ENCODE results near the gene BSDC1.

BSDC1 gene

GRCh38 chr1:32329931-32330466 is 64.2 kb downstream of the BSDC1 start:
- no peaks in the 10 kb centered on the region for H3K27me3 ChIP-seq (replicated peaks in 2 of 5; ENCODE audit: control insufficient read depth in 4 of 5, insufficient read depth in 5 of 5, low read length in 4 of 5)
- WGBS (ENCODE audit: insufficient coverage): 96% methylated on average over 3 of the region's 4 CpGs
- POLR2A ChIA-PET: no interaction called here
- H3K9me3 ChIP-seq (ENCODE audit: control extremely low read depth in 1 of 5, control insufficient read depth in 4 of 5, insufficient read depth in 2 of 5, low read depth in 1 of 5, low read length in 4 of 5): no peaks in the 10 kb centered on the region
- H3K36me3 ChIP-seq (ENCODE audit: control insufficient read depth in 4 of 4, insufficient read depth in 4 of 4, low read length in 3 of 4): peaks cover 21 to 85% (median 67%) of the 10 kb centered on the region in 4 experiments
- H3K27ac ChIP-seq (ENCODE audit: insufficient read depth in 1 of 2, low read depth in 1 of 2, low read length in 2 of 2, poor library complexity in 1 of 2, severe bottlenecking in 2 of 2): no peak overlapping the region
- CTCF ChIA-PET: interaction anchor here (1.1 to 1.3 kb wide), 2 partner anchors 30 to 81 kb away, joined by 4 read pairs; no protein-coding TSS in a partner anchor
- H3K4me1 ChIP-seq (ENCODE audit: control extremely low read depth in 1 of 4, control insufficient read depth in 4 of 4, insufficient read depth in 4 of 4, low read length in 3 of 4): peaks cover 0 to 11% (median 11%) of the 10 kb centered on the region in 4 experiments
- no peak for DNase-seq
- H3K4me3 ChIP-seq (ENCODE audit: control insufficient read depth in 1 of 7, extremely low read depth in 1 of 7, insufficient read depth in 4 of 7, low read depth in 2 of 7, low read length in 6 of 7): no peak overlapping the region

- H3K27me3 ChIP-seq (replicated peaks in 2 of 5; ENCODE audit: control insufficient read depth in 4 of 5, insufficient read depth in 5 of 5, low read length in 4 of 5): no peaks in the 10 kb centered on the region
- ChIA-PET CTCF (no interaction called here), POLR2A (no interaction called here)
- DNase-seq: no peak
- H3K9me3 ChIP-seq (ENCODE audit: control extremely low read depth in 1 of 5, control insufficient read depth in 4 of 5, insufficient read depth in 2 of 5, low read depth in 1 of 5, low read length in 4 of 5): no peaks in the 10 kb centered on the region
- WGBS (ENCODE audit: insufficient coverage): 97% methylated on average over 11 of the region's 11 CpGs
- peaks cover 16 to 86% (median 70%) of the 10 kb centered on the region in 4 experiments for H3K36me3 ChIP-seq (ENCODE audit: control insufficient read depth in 4 of 4, insufficient read depth in 4 of 4, low read length in 3 of 4)
- H3K4me1 ChIP-seq (ENCODE audit: control extremely low read depth in 1 of 4, control insufficient read depth in 4 of 4, insufficient read depth in 4 of 4, low read length in 3 of 4): no peaks in the 10 kb centered on the region
- no peak overlapping the region for H3K4me3 ChIP-seq (ENCODE audit: control insufficient read depth in 1 of 7, extremely low read depth in 1 of 7, insufficient read depth in 4 of 7, low read depth in 2 of 7, low read length in 6 of 7)
- no peak overlapping the region for H3K27ac ChIP-seq (ENCODE audit: insufficient read depth in 1 of 2, low read depth in 1 of 2, low read length in 2 of 2, poor library complexity in 1 of 2, severe bottlenecking in 2 of 2)
These were observed 67.0 kb downstream of the BSDC1 start for GRCh38 chr1:32327204-32327603.

- no peak overlapping the region for H3K4me3 ChIP-seq (ENCODE audit: control insufficient read depth in 1 of 7, extremely low read depth in 1 of 7, insufficient read depth in 4 of 7, low read depth in 2 of 7, low read length in 6 of 7)
- H3K27ac ChIP-seq (ENCODE audit: insufficient read depth in 1 of 2, low read depth in 1 of 2, low read length in 2 of 2, poor library complexity in 1 of 2, severe bottlenecking in 2 of 2): no peak overlapping the region
- POLR2A ChIA-PET: interaction anchor here (0.7 to 1.4 kb wide), 2 partner anchors 10 kb away, joined by 3 to 4 read pairs; no protein-coding TSS in a partner anchor
- peaks cover 7 to 69% (median 51%) of the 10 kb centered on the region in 4 experiments for H3K36me3 ChIP-seq (ENCODE audit: control insufficient read depth in 4 of 4, insufficient read depth in 4 of 4, low read length in 3 of 4)
- CTCF ChIA-PET: interaction anchor here (0.8 to 2.8 kb wide), 11 partner anchors 9 to 106 kb away, joined by 3 to 9 read pairs (median 4); partner anchors contain the start of genes FAM229A, HDAC1 and TSSK3
- H3K4me1 ChIP-seq (ENCODE audit: control extremely low read depth in 1 of 4, control insufficient read depth in 4 of 4, insufficient read depth in 4 of 4, low read length in 3 of 4): peaks cover 0 to 5% (median 0%) of the 10 kb centered on the region in 4 experiments
- WGBS (ENCODE audit: insufficient coverage): 64% methylated on average over 2 of the region's 5 CpGs
- no peaks in the 10 kb centered on the region for H3K9me3 ChIP-seq (ENCODE audit: control extremely low read depth in 1 of 5, control insufficient read depth in 4 of 5, insufficient read depth in 2 of 5, low read depth in 1 of 5, low read length in 4 of 5)
- no peak for DNase-seq
- H3K27me3 ChIP-seq (replicated peaks in 2 of 5; ENCODE audit: control insufficient read depth in 4 of 5, insufficient read depth in 5 of 5, low read length in 4 of 5): no peaks in the 10 kb centered on the region
These were observed 72.4 kb downstream of the BSDC1 start for GRCh38 chr1:32321712-32322291.

- no peak overlapping the region for H3K27ac ChIP-seq (ENCODE audit: insufficient read depth in 1 of 2, low read depth in 1 of 2, low read length in 2 of 2, poor library complexity in 1 of 2, severe bottlenecking in 2 of 2)
- H3K9me3 ChIP-seq (ENCODE audit: control extremely low read depth in 1 of 5, control insufficient read depth in 4 of 5, insufficient read depth in 2 of 5, low read depth in 1 of 5, low read length in 4 of 5): no peaks in the 10 kb centered on the region
- 95% methylated on average over 6 of the region's 10 CpGs for WGBS (ENCODE audit: insufficient coverage)
- H3K4me1 ChIP-seq (ENCODE audit: control extremely low read depth in 1 of 4, control insufficient read depth in 4 of 4, insufficient read depth in 4 of 4, low read length in 3 of 4): peaks cover 0 to 5% (median 0%) of the 10 kb centered on the region in 4 experiments
- POLR2A ChIA-PET: no interaction called here
- H3K36me3 ChIP-seq (ENCODE audit: control insufficient read depth in 4 of 4, insufficient read depth in 4 of 4, low read length in 3 of 4): peaks cover 7 to 54% (median 36%) of the 10 kb centered on the region in 4 experiments
- H3K4me3 ChIP-seq (ENCODE audit: control insufficient read depth in 1 of 7, extremely low read depth in 1 of 7, insufficient read depth in 4 of 7, low read depth in 2 of 7, low read length in 6 of 7): no peak overlapping the region
- no peak for DNase-seq
- H3K27me3 ChIP-seq (replicated peaks in 2 of 5; ENCODE audit: control insufficient read depth in 4 of 5, insufficient read depth in 5 of 5, low read length in 4 of 5): no peaks in the 10 kb centered on the region
- CTCF ChIA-PET: interaction anchor here (2.7 kb wide), 1 partner anchor 102 kb away, joined by 12 read pairs; no protein-coding TSS in a partner anchor
These were observed 75.9 kb downstream of the BSDC1 start for GRCh38 chr1:32318127-32318869.

GRCh38 chr1:32316903-32317277 is 77.4 kb downstream of the BSDC1 start:
- Histone ChIP-seq H3K27ac (ENCODE audit: insufficient read depth in 1 of 2, low read depth in 1 of 2, low read length in 2 of 2, poor library complexity in 1 of 2, severe bottlenecking in 2 of 2) (no peak overlapping the region), H3K36me3 (ENCODE audit: control insufficient read depth in 4 of 4, insufficient read depth in 4 of 4, low read length in 3 of 4) (peaks cover 7 to 45% (median 32%) of the 10 kb centered on the region in 4 experiments), H3K4me1 (ENCODE audit: control extremely low read depth in 1 of 4, control insufficient read depth in 4 of 4, insufficient read depth in 4 of 4, low read length in 3 of 4) (peaks cover 0 to 3% (median 0%) of the 10 kb centered on the region in 4 experiments), H3K4me3 (ENCODE audit: control insufficient read depth in 1 of 7, extremely low read depth in 1 of 7, insufficient read depth in 4 of 7, low read depth in 2 of 7, low read length in 6 of 7) (no peak overlapping the region), H3K9me3 (ENCODE audit: control extremely low read depth in 1 of 5, control insufficient read depth in 4 of 5, insufficient read depth in 2 of 5, low read depth in 1 of 5, low read length in 4 of 5) (no peaks in the 10 kb centered on the region), H3K27me3 (replicated peaks in 2 of 5; ENCODE audit: control insufficient read depth in 4 of 5, insufficient read depth in 5 of 5, low read length in 4 of 5) (no peaks in the 10 kb centered on the region)
- CTCF ChIA-PET: interaction anchor here (1.3 to 2.7 kb wide), 3 partner anchors 11 to 110 kb away, joined by 3 to 12 read pairs (median 4); no protein-coding TSS in a partner anchor
- no peak for DNase-seq
- no CpG with 5 or more reads among the region's 3 CpGs for WGBS (ENCODE audit: insufficient coverage)
- POLR2A ChIA-PET: no interaction called here

All from common myeloid progenitor, CD34-positive (primary cell).